ENCODE results near the gene NFU1. TPM values are rescaled to one million over a fixed set of nuclear protein-coding genes. Genes with fewer than 3 reads are reported as not detected.

The NFU1 gene
- 15.4 and 17.1 TPM in 2 replicates for total RNA-seq (2014; rRNA removed; shearing (Covaris generic))
- 30.5 and 35.3 TPM in 2 replicates for total RNA-seq (2022)
- Bru-seq, nascent RNA, result percentile 52 among the genes with signal in this experiment
- percentile 43 among the genes with signal in this experiment for BruChase-seq, experiment 1, labeled RNA remaining after a 6-hour chase
- BruChase-seq, experiment 2, labeled RNA remaining after a 2-hour chase, result percentile 42 among the genes with signal in this experiment
- long read RNA-seq, transcript NFU1-203 (8 exons, 1,467 nt), result major isoform, 9 of 15 reads
- long read RNA-seq, partial matches to known transcripts, result 1 of 15 reads
- long read RNA-seq, other reads (novel, unspliced or antisense), result 5 of 15 reads

- TF ChIP-seq EZH2phosphoT487 (IDR thresholded peaks at IDR 0.05; ENCODE audit: borderline replicate concordance, low read depth, low read length) (no peak), CTCF (conservative IDR thresholded peaks at IDR 0.05; ENCODE audit: low read length) (peak; percentile 64)
- intact Hi-C loops (cut with micrococcal nuclease; ENCODE audit: unreplicated experiment), result loop anchor here (1.0 to 10.0 kb wide), 2 partner anchors 50 to 208 kb away; partner anchors contain the start of genes AAK1 and GFPT1
- TSS peak; percentile 76 for BruUV-seq (replicated peaks)
- H3K4me2 ChIP-seq (ENCODE audit: low read length), result peak within 1 kb of the TSS; percentile 93
- CTCF ChIA-PET (ENCODE audit: unreplicated experiment), result interaction anchor here (0.5 to 1.5 kb wide), 5 partner anchors 47 to 426 kb away, joined by 3 to 4 read pairs (median 3); no protein-coding TSS in a partner anchor
- H3K79me2 ChIP-seq (ENCODE audit: insufficient read depth, low read depth, low read length), result peaks cover 6% of the 10 kb centered on the region; the same call in 1 of the 2 replicates
- peak; percentile 93 for DNase-seq (ENCODE audit: low spot score)
- no peaks in the 10 kb centered on the region for H3K36me3 ChIP-seq (ENCODE audit: insufficient read depth, low read length)
- peak within 1 kb of the TSS; percentile 76 for H3K4me3 ChIP-seq (ENCODE audit: low read depth, low read length, poor library complexity, severe bottlenecking)
- H3K27ac ChIP-seq (ENCODE audit: low read depth, low read length, poor library complexity, severe bottlenecking), result peak within 1 kb of the TSS; percentile 75
- H4K20me1 ChIP-seq (ENCODE audit: insufficient read depth, low read length), result no peaks in the 10 kb centered on the region
- H3K9me2 ChIP-seq (ENCODE audit: insufficient read depth, low read length), result no peaks in the 10 kb centered on the region
- H3K4me1 ChIP-seq (ENCODE audit: insufficient read depth, low read length, poor library complexity, severe bottlenecking), result peaks cover 13% of the 10 kb centered on the region
- H3K9me3 ChIP-seq (ENCODE audit: low read length), result no peaks in the 10 kb centered on the region
- POLR2A ChIA-PET, result interaction anchor here (0.5 to 2.1 kb wide), 7 partner anchors 19 to 522 kb away, joined by 3 to 11 read pairs (median 3); no protein-coding TSS in a partner anchor
- peak within 1 kb of the TSS; percentile 100 for H2AFZ ChIP-seq (ENCODE audit: low read length)
Observed at GRCh38 chr2:69436938-69437750, at the start of gene NFU1. Gene NFU1 (minus strand): TSS chr2:69437435. CDS start chr2:69437422, 13 bp downstream.

GRCh38 chr2:69483696-69484095, 46.5 kb upstream of the NFU1 start:
- intact Hi-C loops (cut with micrococcal nuclease; ENCODE audit: unreplicated experiment), result no loop called here
- peaks cover 10% of the 10 kb centered on the region for H3K4me1 ChIP-seq (ENCODE audit: insufficient read depth, low read length, poor library complexity, severe bottlenecking)
- no peak overlapping the region for H3K4me3 ChIP-seq (ENCODE audit: low read depth, low read length, poor library complexity, severe bottlenecking)
- TF ChIP-seq CTCF (conservative IDR thresholded peaks at IDR 0.05; ENCODE audit: low read length) (no peak), EZH2phosphoT487 (IDR thresholded peaks at IDR 0.05; ENCODE audit: borderline replicate concordance, low read depth, low read length) (no peak)
- no peak overlapping the region for H3K4me2 ChIP-seq (ENCODE audit: low read length)
- H4K20me1 ChIP-seq (ENCODE audit: insufficient read depth, low read length), result no peaks in the 10 kb centered on the region
- DNase-seq (ENCODE audit: low spot score), result no peak
- H3K36me3 ChIP-seq (ENCODE audit: insufficient read depth, low read length), result no peaks in the 10 kb centered on the region
- BruUV-seq (replicated peaks), result no TSS peak
- no peaks in the 10 kb centered on the region for H3K9me2 ChIP-seq (ENCODE audit: insufficient read depth, low read length)
- no peak overlapping the region for H2AFZ ChIP-seq (ENCODE audit: low read length)
- H3K79me2 ChIP-seq (ENCODE audit: insufficient read depth, low read depth, low read length), result no peaks in the 10 kb centered on the region
- POLR2A ChIA-PET, result no interaction called here
- no peaks in the 10 kb centered on the region for H3K9me3 ChIP-seq (ENCODE audit: low read length)
- CTCF ChIA-PET (ENCODE audit: unreplicated experiment), result interaction anchor here (1.0 kb wide), 1 partner anchor 46 kb away, joined by 3 read pairs; the partner anchor contains the start of gene NFU1
- H3K27ac ChIP-seq (ENCODE audit: low read depth, low read length, poor library complexity, severe bottlenecking), result no peak overlapping the region

All from OCI-LY7 (cell line).